ENCODE data around the gene SPINT1.
"Not testable (repeated sequence)": the region's sequence is repeated elsewhere in the genome, so short reads cannot be mapped to it uniquely, and the experiment has no call there.

Gene SPINT1

DNA sequence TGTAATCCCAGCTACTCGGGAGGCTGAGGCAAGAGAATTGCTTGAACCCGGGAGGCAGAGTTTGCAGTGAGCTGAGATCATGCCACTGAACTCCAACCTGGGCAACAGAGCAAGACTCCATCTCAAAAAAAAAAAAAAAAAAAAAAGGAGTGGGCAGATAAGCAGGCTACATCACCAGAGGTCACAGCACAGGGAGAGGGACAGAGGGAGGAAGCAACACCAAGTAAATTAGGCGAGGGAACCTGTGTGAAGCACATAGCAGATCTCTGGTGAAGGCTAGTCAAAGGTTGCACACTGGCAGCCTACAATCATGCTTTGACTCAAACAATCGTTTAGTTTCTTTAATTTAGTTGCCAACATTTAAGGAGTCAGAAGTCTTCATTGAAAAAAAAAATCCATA, 17.3 kb downstream of the SPINT1 start:
- not testable (repeated sequence) for DNase-seq

DNA sequence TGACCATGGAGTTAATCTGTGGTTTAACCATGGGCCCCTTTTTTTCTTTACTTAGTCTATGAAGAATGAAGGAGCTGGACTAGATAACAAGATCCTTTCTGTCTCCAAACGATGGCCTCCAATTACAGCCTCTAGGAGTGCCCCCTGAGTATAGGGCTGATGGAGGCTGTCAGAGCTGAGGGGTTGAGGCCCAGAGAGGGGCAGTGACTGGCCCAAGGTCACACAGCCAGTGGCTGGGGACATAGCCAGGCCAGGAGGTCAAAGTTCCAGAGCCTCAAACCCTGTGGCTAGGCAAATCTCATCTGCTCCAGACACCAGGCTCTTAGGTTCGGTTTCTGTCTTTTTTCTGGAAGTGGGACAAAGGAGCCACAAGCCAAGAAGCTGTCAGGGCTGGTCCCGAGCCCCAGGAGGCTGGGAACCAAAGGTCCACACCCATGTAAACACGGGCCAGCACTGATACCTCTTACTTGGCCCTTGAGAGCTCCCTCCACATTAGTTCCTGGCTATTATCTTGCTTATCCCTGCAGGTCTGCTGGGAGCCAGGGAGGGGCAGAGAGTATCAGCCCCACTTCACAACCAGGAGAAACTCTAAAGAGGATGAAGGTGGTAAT, 19.9 kb downstream of the SPINT1 start:
- no peak for DNase-seq

DNA sequence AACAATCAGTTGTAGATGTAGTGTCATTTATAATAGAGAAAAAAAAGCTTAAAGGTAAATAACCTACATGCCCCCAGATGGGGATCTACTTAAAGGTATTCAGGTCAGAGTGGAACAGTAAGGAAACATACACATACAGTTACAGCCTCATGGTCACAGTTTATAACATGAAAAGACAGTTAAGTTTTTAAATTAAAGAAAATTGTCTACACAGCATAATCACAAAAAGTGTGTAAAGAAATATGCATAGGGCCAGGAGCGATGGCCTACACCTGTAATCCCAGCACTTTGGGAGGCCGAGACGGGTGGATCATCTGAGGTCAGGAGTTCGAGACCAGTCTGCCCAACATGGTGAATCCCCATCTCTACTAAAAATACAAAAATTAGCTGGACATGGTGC, 23.4 kb downstream of the SPINT1 start:
- DNase-seq: no peak

DNA sequence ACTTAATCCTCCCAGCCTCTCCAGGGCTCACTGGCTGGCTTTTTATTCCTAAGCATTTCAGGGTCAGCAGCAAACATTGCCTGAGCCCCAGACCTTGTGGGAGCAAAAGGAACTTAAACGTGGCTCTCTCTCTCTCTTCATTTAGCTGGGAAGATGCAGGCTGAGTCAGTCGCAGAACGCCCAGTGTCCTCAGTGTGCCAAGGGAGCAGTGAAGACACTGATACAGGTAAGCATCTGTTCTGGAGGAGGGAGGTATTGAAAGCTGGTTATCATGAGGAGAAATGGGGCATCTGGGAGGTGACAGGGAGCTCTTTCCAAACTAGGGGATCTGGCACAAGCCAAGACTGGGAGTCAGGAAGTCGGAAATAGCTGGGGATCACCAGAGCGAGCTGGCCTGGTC, 25.8 kb downstream of the SPINT1 start:
- no peak for DNase-seq

DNA sequence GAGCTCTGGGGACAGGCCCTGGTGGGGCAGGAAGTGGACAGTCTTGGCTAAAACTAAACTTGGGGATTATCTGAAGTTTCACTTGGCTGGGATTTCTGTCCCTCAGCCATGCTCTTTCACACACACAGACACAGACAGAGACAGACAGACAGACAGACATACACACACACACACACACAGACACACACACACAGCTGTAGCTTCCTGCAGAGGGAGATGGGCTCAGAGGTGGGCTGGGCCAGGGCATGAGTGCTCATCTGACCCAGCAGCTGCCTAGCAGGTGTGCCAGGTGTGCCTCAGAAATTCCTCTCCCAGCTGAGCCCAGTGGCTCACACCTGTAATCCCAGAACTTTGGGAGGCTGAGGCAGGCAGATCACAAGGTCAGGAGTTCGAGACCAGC, 26.9 kb downstream of the SPINT1 start:
- DNase-seq: no peak

DNA sequence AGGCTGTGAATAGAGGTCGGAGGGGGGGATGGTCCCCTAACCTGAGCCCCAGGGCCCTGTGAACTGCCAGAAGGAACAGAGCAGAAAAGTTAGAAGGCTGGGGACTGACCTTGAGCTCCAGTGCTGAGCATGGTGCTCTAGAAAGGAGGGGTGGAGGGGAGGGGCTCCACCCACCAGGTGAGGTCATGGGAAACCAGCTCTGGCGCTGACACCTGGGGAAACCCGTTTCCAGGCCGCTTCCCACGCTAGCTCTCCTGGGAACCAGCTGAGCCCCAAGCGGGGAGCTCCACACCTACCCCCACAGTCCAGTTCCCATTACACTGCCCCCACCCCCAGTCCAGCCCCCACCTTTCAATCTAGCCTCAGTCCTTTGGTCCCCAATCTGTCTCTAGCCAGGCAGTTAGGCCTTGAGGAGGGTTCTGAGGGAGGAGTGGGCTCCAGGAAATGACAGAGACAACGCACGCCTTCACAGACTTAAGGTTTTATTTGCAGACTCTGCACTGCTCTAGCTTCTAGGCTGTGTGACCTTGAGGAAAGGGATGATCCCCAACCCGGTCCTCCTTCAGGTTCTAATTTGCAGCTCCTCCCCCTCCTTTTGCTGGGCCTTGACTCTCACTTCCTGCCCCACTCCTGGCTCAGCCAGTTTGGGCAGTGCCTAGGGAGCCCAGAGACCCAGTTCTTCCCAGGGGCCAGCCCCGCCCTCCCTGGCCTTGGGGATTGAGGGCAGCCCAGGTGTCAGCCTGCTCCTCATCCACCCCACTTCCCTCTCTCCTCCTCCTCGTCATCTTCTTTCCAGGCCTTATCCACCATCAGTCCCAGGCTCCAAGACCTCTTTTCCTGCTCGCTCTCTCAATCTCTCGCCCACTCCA, 28.1 kb downstream of the SPINT1 start:
- DNase-seq: no peak

DNA sequence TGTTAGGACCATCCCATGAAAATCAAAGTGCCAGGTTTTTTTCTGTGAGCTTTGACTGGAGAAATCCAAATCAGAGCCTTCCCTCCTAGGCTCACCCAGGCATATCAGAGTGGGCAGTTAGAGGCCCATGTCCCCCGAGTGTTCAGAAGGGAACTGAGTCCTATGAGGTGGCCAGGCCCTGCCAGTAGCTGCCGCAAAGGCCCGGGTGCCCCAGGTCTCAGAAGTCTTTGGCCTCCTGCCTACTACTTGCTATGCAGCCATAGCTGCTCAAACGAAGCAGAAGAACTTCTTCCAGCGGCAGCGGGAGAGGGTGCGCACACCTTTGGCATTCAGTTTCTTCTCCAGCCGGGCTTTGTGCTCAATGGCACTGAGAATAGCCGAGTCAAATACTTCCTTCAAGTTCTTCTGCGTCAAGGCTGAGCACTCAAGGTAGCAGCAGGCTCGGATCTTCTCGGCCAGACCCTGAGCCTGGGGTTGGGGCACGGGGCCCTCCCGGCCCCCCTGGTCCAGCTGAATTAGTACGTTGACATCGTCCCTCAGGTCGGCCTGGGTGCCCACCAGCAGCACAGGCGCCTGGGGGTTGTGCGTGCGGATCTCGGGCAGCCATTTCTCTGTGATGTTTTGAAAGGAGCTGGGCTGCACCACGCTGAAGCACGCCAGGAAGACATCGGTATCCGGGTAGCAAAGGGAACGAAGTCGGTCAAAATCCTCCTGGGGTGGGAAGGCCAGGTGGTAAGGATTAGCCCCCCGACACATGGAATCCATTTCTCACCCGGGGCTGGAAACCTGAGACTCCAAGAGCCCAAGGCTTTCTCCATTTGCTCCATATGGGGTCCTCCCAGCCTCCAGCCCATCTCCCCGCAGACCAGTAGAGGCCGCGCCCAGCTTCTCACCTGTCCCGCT, 29.2 kb downstream of the SPINT1 start:
- DNase-seq: no peak

DNA sequence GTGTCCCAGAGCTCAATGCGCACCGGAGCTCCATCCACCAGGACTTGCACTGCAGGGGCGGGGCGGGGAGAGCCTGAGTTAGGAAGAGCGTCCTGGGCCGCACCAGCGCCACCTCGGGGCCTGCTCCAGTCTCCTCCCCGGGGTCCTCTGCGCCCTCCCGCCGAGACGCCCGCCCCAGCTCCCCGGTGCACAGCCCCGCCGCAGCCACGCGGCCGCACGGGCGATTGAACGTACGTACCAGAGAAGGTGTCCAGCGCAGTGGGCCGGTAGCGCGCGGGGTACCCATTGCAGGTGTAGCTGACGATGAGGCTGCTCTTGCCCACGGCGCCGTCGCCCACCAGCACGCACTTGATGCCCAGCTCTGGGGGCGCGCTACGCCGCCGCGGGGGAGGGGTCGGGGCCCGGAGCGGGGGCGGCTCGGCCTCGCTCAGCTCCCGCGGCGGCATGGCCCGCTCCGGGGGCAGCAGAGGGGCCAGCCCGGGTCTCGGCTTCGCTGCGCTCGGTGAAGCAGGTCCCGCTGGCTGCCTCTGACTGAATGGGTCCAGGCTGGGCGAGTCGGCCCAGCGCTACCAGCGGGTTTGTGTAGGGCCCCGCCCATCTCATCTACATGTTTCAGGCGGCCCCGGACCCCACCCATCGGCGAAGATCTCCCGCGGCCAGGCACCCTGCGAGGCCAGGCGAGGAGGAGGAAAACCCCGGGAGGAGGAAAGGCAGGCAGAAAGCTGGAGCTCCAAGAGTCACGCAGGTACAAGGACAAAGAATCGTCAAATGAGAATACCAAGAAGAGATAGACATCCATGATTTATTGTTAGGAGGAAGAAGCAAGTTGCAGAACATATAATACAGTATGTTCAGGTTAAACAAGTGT, 30.1 kb downstream of the SPINT1 start, which contains the start of gene RHOV:
TSS of gene RHOV (minus strand) at position 541 of the 868 bp plus-strand sequence. CDS start at position 446, 95 bp downstream.
- DNase-seq: peak; percentile 55

DNA sequence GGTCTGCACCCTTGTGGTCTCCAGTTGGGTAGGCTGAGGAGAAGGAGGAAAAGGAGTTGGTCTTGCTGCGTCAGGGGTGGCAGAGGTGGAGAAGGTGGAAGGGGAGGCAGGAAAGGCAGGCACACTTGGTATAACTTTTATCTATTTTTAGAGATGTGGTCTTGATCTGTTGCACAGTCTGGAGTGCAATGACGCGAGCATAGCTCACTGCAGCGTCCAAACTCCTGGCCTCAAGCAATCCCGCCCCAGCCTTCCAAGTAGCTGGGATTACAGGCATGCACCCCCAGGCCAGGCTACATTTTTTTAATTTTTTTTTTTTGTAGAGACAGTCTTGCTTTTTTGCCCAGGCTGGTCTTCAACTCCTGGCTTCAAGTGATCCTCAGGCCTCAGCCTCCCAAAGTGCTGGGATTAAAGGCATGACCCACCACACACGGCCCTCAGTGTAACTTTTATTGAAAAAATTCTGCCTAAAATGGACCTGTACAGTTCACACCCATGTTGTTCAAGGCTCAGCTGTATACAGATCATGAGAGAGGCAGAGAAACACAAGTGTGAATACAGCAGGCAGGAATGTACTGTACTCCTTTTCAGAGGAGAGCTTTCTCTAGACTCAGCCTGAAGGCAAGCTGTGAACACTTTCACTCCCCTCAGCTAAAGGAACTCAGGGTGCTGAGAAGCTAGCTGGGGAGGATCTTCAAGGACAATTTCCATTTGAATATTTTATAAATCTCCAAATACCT, 32.3 kb downstream of the SPINT1 start:
- DNase-seq: no peak

DNA sequence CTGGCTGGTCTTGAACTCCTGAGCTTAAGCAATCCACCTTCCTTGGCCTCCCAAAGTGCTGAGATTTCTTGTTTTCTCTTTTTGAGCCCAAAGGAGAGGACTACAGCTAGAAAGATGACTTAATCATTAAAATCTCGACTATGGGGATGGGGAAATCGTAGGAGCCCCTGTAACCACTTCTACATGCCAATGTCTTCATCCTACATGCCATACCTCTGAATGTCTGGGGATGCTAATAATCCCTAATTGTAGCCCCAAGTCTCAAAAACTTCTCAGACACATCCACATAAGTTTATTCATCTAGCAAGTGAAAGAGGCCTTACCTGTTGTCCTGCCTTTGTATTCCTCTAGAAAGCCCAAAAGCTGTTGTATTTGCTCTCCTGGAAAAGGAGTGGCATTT, 33.8 kb downstream of the SPINT1 start:
- DNase-seq: no peak

DNA sequence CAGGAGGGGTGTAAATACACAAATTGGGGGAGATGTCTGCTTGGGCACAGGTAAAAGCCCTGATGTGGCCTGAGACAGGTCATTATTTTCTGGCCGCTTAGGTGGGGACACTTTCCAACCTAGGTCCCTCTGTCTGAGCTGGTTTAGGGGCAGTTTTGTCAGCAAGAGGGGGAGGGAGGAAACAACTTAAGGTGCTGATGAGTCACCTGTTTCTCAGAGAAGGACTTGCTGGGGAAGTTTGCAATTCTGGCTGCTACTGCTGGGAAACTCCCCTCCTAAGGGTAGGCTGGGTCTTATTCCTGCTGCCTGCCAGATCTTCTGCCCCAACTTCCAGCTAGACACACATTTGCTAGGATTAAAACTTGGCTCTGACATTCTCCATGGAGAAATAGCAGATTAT, 34.9 kb downstream of the SPINT1 start:
- DNase-seq: peak; percentile 55

DNA sequence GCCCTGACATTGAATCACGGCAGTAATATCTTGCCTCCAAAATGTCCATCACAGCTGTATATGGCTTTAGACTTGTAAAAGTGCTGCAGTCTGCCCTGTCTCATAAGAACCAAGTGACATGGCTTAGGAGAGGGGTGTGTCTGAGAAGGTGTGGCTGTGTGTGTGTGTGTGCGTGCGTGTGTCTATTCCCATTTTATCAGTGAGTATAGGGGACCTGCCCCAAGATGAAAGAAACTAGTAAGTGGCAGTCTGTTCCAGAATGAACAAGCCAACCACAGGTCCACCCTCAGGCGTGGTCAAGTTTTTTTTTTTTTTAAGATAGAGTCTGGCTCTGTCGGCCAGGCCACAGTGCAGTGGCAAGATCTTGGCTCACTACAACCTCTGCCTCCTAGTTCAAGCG, 35.8 kb downstream of the SPINT1 start:
- no peak for DNase-seq

DNA sequence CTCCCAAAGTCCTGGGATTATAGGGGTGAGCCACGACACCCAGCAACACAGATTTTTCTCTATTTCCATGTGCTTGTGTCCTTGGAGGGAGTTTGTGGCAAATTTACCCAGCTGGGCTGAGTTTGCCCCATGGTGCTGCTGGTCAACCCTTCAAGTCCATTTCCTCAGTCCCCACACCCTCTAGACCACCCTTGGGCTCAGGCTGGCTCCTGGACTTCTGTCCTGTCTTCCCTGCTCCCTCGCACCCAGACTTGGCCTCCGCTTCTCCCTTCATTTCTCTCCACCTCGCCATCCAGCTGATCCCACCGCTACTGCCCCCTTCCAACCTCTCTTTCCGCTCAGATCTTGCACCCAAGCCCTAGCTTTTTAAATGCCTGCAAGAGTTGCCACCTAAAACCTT, 37.5 kb downstream of the SPINT1 start:
- DNase-seq: no peak

DNA sequence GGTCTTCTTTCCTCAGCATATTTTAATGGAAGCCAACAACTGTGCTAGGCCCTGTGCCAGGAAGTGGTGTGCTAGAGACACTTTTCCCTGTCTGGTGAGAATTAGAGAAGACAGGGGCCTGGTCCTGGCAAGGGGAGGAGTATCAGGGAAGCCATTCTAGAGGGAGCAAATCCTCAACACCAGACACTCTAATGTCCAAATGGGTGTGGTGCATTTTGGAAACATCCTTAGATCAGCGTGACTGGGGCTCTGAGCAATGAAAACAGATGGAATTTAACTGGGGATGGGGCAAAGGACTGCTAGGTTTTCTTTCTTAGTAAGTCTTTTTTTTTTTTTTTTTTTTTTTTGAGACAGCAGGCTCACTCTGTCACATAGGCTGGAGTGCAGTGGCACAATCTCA, 42.7 kb downstream of the SPINT1 start:
- no peak for DNase-seq

DNA sequence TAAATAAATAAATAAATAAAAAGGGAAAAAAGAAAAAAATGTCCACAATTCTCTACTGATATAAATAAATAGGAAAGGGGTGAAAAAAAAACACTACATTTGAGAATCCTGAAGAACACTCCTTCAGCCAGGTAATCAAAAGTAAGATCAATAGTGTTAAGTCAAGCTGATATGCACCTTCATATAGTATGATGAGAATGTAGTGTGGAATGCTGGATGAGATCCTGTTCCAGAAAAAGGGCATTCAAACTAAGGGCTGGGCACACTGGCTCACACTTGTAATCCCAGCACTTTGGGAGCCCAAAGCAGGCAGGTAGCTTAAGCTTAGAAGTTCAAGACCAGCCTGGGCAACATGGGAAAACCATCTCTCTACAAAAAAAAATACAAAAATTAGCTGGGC, 45.3 kb downstream of the SPINT1 start:
- DNase-seq: no peak

DNA sequence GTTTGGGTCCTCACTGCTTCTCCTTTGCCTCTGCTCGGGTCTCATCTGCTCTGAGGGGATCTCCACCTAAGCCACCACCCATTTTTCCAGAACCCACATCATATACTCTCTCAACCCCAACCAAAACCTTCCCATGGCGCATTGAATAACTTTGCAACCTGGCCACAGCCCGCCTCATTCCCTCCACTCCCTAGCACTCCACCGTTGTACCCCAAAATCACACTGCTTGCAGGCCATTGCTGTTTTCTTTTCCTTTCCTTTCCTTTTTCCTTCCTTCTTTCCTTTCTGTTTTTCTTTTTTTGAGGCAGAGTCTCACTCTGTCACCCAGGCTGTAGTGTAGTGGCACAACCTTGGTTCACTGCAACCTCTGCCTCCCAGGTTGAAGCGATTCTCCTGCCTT, 47.3 kb downstream of the SPINT1 start:
- no peak for DNase-seq

DNA sequence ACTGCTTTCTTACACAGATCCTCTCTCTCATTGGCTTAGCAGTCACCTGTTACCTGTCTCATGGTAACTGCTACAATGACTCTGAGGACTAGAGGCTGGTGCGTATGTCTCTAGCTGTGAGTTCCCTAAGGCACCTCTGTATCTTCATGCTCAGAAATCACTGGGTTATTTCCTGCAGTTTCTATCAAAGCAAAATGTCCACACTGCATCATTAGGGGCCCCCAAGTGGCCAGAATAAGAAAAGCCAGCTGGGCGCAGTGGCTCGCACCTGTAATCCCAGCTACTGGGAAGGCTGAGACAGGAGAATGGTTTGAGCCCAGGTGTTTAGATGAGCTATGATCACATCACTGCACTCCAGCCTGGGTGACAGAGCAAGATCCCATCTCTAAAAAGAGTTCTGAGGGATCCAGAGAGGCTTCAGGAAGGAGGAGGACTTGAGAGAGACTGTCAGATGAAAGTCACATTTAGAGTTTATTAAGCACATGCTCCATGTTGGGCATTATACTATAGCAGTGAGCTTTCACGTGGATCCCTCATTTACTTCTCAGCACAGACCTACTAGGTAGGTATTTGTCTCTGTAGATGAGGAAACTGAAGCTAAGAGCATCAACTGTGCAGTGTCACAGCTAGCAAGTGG, 48.1 kb downstream of the SPINT1 start:
- DNase-seq: no peak

DNA sequence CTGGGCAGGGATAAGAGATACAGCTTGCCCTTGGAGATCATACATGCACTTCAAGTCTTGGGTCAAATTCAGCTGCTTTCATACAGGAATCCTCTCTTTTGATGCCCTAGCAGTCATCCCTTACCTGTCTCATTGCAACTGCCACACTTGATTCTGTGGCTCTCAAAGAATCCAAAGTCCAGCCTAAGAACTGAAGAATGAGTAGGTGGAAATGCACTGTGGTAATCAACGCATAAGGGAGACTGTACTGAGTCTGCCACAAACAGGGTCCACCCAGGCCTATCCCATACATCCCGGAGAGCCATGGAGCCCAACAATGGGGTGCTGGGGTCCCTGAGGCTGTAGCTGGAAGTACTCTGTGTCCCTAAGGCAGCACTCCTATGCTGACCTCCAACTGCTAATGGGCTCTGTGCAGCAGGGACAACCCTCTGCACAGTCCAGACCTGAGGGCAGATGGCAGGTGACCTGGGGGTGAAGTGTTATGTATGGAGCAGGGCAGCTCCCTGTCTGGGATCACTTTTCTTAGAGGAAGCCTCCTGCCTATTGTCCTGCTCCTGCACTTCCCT, 48.7 kb downstream of the SPINT1 start:
- DNase-seq: no peak

DNA sequence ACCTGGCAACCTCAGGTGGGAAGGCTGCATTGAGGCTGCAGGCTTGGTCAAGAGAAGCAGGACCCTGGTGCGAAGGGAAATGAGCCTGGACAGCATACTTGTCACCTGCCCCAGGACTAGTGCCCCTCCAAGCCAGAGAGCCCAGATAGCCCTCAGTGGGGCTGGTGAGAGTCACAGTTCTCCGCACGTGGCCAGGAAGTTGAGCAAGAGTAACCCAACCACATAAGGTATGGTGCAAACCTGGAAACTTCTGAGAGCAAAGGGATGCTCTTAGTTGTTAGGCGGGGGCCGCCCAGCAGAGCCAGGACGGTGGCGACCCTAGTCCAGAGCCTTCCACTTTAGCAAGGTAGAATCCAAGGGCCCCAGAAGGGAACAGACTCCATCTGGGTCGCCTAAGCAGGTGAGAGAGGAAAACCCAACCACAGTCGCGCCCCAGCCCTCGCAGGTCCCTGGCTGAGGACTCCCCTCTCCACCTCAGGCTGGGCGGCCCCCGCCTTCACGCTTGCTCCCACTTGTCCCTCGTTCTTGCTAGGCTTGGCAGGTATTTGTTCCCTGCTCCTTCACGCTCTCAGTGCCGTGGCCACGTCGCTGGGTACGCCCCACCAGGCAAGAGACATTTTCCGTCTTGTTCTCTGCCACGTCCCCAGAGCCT, 49.3 kb downstream of the SPINT1 start:
- no peak for DNase-seq
